NCI-H2081 (cell line): Measurements from ENCODE around the gene SUPT4H1.
"Not testable (repeated sequence)": the region's sequence is repeated elsewhere in the genome, so short reads cannot be mapped to it uniquely, and the experiment has no call there.

Experiments used
- DNase-seq, 2 experiments: peaks; one replicate each; lab custom pipeline; 2025; lab: John Stamatoyannopoulos, UW

The SUPT4H1 gene

DNA sequence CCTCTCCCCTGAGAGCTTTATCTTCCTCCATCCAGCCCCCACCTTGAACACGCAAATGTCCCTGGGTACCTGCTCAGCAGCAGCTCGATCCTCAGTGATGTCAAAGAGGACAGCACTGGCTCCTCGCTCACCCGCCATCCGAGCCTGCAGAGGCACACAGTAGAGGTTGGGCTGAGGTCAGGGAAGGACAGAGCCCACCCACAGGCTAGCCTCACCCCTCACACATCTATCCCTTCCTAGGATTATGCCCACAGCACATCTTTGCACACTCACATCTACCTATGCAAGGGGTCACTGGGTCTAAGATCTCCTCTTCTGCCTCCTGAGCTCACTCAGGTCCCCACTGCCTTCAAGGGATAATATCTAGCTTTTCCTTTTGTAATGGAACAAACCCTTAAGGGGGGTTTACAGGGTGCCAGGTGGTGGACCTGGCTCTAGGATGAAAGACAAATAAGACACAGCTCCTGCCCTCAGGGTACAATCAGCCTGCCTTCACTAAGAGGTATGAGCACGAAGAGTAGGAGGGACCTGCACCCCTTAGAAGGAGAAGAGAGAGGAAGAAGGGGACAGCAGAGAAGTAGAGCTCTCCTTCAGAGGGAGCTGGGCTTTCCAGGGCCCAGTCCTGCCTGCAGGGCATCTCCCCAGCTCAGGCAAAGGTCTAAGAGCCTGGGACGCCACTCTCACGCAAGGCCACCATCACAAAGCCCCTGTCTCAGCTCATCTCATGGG is 11.6 kb upstream of the SUPT4H1 start:
- no peak for DNase-seq

DNA sequence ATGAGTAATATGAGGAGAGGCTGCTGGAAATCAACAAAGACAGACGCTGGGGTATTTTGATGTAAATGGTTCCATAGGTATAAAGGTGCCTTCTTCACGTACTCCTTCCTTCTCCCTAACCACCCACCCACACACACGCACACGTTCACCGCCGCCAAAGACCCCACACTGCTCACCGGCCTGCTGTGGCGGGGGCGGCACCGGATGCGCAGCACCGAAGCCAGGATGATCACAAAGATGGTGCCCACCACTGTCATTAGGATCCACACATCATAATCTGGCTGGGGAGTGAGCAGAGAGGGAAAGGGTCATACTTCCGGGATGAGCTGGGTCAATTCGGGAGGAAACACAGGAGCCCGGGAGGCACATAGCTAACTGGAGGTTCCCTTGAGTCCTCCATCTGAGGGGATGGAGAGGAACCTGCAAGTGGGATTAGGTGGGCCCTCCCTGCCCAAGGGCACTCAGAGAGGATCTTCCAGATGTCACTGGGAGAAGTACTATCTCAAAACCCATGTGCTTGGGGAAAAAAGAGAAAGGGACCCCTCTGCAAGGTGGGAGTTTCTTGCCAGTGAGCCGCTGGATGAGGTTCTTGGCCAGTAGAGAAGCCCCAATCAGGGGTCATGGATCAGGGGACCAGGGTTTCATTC is 10.5 kb upstream of the SUPT4H1 start:
- no peak for DNase-seq

DNA sequence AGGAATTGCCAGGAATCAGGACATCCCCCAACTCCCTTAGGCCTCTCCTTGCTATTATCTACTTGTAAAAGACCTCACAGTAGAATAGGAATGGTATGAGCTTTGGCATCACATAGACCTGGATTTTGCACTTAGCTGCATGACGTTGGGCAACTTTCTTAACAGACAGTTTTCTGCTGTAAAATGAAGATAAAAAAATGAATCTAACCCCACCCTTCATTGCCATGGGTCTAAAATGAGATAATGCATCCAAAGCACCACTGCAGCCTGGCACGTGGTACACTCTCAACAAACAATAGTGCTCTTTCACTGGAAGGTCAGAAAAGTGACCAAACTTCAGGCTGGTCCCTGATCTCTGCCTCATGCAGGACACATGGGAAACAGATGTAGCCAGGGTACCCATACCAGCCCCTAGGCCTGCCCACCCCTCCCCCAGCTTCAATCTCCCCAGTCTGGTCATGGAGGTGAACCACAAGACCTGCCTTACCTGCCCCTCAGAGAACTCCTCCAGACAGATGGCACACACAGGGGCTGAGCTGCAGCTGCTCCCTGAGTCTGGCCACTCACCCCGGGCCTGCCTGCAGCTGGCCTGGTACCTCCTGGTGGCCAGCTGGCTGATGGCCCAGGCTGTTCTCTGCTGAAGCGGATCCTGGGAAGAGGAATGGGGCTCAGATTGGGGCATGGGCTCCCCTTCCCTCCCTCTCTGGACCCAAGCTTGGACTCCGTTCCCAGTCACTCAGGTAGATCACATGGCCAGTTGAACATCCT is 8.5 kb upstream of the SUPT4H1 start:
- DNase-seq = no peak

- no peak for DNase-seq
Observed at GRCh38 chr17:58358408-58359172, 6.6 kb upstream of the SUPT4H1 start.

- DNase-seq = no peak
Observed at GRCh38 chr17:58357312-58358297, 5.6 kb upstream of the SUPT4H1 start.

GRCh38 chr17:58356231-58356630 is 4.2 kb upstream of the SUPT4H1 start:
- no peak for DNase-seq

GRCh38 chr17:58354541-58355216 is 2.7 kb upstream of the SUPT4H1 start:
- no peak for DNase-seq

- DNase-seq = no peak
Observed at GRCh38 chr17:58353389-58353825, 1.4 kb upstream of the SUPT4H1 start.

DNA sequence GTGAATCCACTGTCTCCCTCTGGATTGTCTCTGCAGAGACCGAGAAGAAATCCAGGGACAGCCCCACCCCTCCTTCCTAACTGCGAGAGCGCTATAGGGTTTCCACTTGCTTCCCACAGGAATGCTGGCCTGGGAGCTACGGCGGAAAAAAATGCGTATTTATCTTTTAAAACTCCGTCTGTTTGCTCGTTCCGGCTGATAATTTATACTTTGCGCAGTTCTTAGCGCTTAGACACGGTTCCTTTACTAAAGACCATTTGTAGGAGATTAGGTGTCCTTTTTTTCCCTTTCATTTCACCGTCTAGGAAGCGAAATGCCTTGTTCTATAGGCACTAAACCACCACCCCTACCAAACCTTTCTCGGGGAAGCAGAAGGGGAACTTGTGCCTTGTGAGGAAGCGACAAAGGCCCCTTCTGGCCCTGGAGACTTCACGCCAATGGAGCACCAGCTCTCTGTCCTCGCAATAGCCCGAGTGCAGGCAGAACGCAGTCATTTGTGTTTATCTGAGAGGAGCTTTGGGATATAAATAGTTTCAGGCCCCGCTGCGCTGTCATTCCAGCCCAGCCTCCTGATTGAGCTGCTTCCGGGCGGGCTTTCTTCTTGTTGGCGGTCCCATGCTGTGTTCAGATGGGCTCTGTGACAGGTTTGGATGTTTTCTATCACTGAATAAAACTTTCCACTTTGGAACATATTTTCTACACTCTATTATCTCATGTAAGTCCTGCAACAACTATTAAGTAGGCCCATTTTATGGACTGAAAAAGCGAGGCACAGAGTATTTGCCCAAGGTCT is 791 bp upstream of the SUPT4H1 start:
- peak in 1 of 2 experiments; percentile 39 for DNase-seq

GRCh38 chr17:58351182-58351581 is 819 bp downstream of the SUPT4H1 start:
- no peak for DNase-seq

DNA sequence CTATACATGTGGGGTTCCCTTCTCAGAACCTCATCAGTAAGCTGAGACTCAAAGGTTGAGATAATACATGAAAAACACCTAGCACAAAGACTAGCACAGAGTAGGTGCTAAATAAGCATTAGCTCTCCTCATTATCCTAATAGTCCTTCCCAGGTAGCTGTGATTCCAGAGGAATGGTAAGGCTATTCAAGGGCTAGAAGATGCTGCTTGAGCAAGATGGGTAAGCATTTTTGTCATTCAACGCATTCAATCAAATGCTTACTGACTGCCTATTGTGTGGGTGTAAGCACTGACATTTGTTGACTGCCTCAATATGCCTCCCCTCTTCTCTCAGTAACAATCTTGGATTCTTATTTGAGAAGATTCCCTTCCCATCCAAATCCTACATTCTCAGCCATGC is 4.0 kb downstream of the SUPT4H1 start:
- DNase-seq = no peak

- DNase-seq = no peak
Observed at GRCh38 chr17:58345500-58345899, 6.5 kb downstream of the SUPT4H1 start.

DNA sequence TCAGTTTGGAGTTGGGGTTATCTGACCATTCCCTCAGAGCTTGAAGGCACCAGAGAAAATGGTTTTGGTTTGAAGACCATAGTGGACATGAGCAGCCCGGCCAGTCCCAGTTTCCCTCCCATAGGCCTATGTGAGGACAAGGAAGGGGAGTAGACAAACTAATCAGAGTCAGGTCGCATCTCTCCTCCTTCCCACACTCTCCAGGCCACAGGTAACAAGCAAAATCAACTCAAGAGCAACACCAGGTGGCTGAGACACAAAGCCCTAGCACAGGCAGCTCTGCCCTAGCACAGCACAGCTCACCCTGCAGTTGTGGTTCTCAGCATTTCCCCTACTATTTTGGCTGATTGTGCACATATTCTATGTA is 7.2 kb downstream of the SUPT4H1 start:
- no peak for DNase-seq

DNA sequence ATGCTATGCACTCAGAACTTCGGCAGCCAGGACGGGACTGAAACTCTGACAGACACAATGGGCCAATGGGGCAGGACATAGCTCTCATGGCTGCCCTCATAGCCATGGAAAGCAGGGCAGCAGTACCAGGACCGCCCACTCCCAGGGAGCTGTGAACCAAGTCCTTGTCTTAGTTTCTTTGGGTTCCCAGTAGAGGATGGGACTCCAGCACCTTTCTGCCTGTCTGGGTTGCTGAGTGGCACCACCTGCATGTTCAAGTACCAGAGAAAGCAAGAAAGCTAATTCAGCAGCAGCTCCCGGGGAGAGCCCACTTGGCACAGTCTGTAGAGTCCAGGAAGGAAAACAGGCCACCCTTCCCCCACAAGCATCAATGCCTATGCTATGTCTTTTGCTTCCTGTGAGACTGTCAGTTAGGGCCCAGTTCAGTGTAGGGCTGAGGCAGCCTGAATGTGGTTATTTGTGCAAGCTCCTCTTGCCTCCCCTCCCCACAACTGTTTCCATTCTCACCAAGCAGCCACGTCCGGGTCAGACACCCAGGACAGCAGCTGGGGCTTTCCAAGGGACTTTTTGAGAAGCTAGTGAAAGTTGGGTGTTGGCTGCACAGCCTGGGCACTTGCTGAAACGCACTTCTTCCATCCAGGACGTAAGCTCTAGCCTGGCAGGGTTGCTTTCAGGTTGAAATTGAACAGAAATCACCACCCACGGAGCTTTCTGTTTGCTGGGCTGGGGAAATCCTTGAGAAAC is 7.8 kb downstream of the SUPT4H1 start:
- DNase-seq = no peak

DNA sequence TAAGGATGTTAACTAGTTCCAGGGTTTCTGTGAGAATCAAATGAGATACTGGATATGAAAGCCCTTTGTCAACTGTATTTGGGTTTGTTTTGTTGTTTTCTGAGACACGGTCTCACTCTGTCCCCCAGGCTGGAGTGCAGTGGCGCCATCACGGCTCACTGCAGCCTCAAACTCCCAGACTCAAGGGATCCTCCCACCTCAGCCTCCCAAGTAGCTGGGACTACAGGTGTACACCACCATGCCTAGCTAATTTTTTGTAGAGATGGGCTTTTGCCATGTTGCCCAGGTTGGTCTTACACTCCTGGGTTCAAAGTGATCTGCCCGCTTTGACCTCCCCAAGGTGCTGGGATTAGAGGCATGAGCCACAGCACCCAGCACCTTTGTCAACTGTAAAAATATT is 8.9 kb downstream of the SUPT4H1 start:
- DNase-seq = no peak

GRCh38 chr17:58341861-58342475 is 10.0 kb downstream of the SUPT4H1 start:
- no peak for DNase-seq

- not testable (repeated sequence) for DNase-seq
Observed at GRCh38 chr17:58341136-58341860, 10.7 kb downstream of the SUPT4H1 start.

GRCh38 chr17:58340405-58340876 is 11.6 kb downstream of the SUPT4H1 start:
- no peak for DNase-seq
